Pulmonary artery endothelial cell (primary cell): ENCODE data around the gene PFKFB1. TPM values are rescaled to one million over a fixed set of nuclear protein-coding genes. Genes with fewer than 3 reads are reported as not detected.
"Not testable (repeated sequence)": the region's sequence is repeated elsewhere in the genome, so short reads cannot be mapped to it uniquely, and the experiment has no call there.

Experiments
- DNase-seq: peaks from one replicate; pipeline ENCODE4 v3.0.0-alpha.2; 2011; ENCODE audit warnings: low read depth, low spot score
- total RNA-seq: library from RNA; depleted of rRNA; stranded (reverse); fragments of >200 nt; gene quantifications from 2 replicates; pipeline ENCODE4 v1.2.3, GENCODE V29; 2014

The PFKFB1 gene
- total RNA-seq, 1 donor from 2014 or later = not detected

DNA sequence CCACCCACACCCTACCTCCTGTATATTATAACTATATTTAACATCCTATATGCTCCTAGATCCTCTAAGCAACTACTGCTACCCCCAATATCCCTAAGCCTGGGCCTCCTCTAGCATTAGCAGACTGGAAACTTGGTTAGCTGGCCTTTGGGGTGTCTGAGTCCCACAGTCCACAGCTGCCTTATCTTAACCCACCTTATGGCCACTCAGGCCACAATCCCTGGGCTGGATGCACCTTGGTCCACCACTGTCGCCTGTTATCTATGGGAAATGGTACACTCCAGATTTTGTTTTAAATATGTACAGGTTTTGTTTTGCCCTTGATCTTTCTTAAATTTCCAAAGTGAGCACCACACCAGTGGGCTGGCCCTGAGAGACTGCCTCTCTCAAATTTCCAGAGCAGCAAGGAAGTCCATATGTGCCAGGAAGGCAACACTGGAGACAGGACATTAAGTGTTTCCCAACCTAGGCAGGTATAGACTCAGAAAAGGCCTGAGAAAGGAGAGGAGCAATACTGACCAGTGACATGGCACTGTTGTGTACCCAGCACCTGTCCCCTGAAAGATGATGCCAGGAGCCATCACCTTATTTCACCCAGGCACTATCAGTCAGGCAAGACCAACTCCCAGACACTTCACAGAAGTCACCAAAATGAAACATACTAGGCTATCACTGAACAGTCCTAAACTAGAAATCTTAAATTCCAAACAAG lies 921 bp downstream of the PFKFB1 start:
- no peak for DNase-seq

DNA sequence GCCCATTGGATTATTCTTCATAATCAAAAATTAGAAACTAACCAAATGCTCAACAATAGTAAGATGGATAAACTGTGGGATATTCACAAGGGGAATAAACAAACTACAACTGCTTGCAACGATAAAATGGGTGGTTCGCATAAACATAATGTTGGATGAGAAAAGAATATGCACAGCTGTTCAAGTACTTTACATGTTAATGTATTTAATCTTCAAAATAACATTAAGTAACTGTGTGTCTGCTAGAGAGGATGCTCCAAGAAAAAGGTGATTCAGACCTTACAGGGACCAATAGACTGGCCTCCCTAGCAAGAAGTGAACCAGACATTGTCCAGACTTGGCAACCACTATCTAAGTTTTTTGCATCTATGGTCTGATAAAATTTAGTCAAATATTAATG lies 2.3 kb downstream of the PFKFB1 start:
- no peak for DNase-seq

DNA sequence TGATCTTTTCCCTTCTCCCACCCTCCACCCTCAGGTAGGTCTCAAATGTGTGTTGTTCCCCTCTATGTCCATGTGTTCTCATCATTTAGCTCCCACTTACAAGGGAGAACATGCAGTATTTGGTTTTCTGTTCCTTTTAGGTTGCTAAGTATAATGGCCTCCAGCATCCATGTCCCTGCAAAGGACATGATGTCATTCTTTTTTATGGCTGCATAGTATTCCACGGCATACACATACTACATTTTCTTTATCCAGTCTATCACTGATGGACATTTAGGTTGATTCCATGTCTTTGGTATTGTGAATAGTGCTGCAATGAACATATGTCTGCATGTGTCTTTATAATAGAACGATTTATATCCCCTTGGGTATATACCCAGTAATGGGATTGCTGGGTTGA lies 10.7 kb downstream of the PFKFB1 start:
- not testable (repeated sequence) for DNase-seq

DNA sequence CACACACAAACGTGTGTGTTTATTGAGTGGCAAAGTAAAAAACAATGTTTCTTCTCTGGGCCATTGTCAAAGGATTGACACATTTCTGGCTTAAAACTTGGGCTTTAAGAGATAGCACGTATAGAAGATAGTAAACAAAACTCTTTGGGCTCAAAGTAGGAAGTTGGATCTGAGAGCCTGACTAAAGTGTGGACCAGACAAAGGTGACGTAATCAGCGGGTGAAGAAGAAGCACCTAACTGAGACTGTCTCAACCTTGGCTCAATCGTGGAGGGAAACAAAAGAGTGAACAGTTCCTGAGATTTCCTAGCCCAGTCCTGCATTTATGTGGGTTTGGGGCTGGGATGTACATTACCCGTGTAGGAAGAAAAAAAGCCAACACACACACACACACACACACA lies 13.7 kb downstream of the PFKFB1 start:
- DNase-seq = no peak

DNA sequence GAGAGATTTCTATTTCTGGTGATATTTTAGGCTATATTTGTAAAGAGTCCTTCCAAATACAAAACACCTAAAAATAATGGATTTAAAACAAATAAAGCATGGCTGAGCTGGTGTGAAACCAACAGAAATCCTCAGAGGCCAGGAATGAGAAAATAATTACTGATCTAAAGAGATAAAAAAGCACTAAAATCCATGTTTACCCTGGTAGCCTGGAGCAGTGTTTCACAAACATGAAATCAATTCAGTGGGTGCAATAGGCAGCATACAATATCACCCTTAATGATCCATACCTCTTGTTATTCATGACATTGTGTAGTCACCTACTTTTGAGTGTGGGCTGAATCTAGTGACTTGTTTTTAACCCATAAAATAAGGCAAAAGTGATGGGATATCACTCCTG lies 14.6 kb downstream of the PFKFB1 start:
- no peak for DNase-seq

DNA sequence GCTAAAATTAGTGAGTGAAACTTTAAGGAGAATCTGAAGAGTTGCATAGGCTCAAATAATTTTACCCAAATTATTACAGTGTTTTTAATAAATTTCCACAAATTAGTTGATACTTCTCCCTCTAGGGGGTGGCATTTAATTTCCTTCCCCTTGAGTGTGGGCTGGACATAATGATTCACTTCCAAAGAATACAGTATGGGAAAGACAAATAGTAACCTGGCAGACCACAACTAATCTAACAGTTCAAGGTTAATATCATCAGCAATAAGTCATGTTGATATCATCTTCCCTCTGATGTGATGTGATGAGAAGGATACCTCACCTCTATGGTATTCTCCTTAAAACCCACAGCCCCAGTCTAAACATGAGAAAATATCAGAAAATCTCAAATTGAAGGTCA lies 15.5 kb downstream of the PFKFB1 start:
- DNase-seq = no peak

DNA sequence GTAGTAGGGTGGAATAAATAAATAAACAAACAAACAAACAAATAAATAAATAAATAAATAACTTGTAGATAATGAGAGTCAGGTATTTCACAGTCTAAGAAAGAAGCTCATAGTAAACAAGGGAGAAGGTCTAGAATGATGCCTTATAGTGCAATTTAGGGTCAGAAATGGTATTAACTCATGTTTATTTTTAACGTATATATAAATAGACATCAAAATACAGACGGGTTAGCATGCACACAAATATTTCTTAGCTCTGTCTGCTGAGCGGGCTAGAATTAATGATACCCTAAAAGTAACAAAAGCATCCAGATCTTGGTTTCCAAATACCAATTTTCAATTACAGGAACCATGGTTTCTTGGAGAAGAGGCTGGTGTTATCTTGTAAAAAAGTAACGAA lies 16.6 kb downstream of the PFKFB1 start:
- DNase-seq = no peak

DNA sequence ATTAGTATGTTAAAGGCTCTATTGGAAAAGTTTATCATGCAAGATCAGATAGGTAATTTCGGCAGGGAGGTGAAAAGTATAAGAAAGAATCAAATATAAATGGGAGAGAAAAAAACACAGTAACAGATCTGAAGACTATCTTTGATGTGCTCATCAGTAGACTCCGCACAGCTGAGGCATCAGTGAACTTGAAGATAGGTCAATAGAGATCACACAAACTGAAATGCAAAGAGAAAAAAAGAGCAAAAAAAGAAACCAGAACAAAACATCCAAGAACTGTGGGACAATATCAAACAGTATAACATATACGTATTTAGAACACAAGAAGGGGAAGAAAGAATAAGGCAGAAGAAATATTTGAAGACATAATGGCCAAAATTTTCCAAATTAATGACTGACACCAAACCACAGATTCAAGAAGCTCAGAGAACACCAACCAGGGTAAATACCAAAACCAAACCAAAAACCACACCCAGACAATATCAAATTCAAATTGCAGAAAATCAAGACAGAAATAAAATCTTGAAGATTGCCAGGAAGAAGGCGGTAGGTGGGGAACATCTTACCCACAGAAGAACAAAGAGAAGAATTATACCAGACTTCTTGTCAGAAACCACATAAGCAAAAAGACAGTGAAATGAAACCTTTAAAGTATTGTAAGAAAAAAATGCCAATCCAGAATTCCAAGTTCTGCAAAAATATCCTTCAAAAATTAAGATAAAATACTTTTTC lies 29.1 kb downstream of the PFKFB1 start:
- no peak for DNase-seq

DNA sequence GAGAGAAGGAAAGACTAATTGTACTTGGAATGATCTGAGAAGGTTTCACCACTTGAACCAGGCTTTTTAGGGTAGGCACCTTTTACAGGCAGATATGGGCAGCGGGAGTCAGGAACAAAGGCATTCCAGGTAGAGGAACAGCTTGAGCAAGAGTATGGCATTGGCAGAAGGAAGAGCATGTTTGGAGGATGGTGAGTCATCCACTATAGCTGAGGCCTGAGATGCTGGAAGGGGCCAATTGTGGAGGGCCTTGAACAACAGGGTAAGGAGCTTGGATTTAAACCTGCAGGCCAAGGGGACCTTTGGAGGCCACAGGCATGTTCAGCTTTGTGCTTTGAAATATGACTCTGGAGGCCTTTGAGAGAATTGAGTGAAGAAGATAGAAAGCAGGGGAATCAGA lies 32.2 kb downstream of the PFKFB1 start:
- no peak for DNase-seq

DNA sequence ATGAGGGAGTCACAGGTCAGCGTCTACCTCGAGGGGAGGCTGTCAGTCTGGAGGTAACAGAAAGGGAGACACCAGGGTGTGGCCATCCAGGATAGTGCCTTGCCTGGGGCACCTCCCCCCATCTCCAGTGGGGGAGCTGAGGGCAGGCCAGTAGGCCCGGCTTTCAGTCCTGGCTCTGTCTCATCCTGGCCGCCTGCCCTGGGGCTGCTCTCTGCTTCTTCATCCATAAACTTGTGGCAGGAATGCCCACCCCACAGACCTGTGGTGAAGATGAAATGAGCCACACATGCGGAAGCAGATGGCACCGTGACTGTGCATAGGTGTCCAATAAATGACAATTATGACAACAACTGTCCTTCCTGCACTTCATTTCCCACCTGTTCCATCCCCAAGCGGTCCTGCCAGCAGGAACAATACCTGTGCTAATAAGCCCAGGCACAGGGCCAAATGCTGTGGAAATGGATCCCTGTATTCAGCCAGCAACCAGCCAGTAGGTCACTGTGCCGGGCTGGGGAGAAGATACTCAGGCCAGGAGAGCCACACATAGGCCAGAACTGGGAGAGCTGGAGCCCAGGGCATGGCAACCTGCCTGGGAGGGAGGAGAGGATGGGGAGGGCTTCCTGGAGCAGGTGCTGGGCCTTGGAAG lies 43.1 kb downstream of the PFKFB1 start:
- DNase-seq = no peak

DNA sequence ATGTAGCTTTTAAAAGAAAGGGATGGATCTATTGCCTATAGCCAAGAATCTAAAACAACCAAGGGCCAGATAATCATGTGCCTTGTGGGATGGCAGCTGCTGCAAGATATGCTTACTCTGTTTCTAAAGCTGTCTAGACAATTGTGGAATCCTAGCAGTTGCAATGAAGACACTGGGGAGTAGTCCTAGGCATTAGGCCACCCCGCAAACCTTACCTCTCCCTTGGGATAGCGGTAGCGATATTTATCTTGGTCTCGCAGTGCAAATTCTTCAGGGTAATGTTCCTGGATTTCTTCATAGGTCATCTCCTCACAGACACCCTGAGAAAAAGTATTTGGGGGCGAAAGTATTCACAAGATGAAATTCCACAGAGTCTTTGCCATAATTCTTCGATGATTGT lies 48.8 kb downstream of the PFKFB1 start:
- DNase-seq = no peak

DNA sequence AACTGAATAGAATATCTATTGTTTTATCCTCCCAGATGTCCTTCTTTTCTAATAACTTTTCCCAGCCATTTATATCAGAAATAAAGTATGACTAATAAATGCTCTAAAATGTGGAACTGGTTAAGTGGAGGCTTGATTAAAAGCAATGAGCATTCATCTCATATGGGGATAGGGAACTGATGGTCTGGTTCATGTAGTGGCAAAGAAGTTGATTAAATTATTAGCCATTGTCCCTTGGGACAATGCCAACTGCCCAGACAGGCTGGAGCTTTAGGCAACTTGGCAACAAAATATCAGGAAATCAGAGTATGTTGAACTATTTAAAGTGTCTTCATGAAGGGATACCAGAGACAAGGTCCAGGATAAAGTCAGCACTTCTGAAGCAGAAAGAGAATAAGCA lies 49.2 kb downstream of the PFKFB1 start:
- no peak for DNase-seq

DNA sequence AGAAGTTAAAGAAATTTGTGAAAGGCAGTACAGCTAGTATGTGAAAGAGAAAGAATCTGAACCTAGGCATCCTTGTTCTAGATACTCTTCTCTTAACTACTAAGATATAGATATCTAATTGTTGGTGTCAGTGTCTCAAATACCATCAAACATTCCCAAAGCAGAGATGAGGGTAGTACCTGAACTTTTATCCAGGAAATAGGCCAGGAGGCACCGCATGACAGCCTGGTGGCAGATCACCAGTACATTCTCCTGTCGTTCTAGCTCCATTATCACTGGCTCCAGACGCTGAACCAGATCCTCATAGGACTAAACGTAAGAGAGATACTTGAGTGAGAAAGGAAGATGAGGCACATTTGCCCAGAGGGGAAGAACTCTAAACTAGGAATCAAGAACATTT lies 56.6 kb downstream of the PFKFB1 start:
- DNase-seq = no peak

DNA sequence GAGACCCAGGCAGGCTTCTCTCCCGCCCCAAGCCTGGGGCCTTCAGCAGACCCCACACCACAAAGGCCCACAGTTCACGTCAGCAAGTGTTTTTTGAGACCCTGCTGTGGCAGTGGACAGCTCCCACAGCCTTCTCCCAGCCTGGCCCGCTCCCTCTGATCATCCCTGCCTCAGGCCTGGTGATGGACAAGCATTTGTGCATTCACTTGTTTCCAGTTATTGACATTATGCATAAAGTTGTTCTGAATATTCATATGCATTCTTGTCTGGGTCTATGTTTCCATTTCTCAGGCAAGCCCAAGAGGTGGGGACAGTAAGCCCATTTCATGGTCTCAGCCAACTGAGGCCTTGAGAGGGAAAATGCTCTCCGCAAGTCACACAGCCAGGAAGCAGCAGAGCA lies 58.7 kb downstream of the PFKFB1 start:
- DNase-seq = no peak

DNA sequence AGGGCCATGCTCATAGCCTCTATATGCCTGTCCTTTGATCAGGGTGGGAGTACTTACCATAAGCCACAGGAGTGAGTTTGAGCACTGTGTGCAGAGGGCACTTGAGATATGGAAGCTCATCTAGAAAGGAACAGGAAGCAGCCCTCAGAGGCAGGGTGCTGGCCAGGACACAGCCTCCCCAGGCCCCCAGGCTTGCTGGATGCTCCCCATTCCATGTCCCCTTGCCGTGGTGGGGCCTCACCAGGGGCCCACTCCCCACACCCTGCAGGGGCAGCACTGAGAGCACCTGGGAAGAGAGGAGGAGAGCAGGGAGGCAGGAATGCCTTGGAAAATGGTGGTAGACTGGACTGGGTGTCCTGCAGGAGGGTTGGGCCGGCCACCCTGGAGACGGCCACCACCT lies 59.1 kb downstream of the PFKFB1 start:
- DNase-seq = no peak

DNA sequence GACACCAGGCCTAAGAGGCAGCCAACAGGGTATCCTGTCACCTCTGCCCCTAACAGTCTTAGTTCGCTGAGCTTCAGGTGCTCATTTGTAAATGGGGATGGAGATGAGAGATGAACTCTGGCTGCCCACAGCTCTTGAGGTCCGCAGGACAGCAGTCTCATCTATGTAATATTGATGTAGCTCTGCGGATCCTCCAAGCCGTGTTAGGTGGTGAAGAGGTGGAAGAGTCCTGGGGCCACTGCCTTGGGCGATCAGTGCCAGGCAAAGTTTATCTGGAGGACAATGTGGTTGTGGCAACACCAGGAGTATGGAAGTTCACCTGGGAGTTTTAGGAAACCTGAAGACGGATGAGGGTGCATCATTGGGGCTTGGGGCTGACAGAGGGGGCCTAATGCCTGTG lies 59.9 kb downstream of the PFKFB1 start:
- DNase-seq = no peak

DNA sequence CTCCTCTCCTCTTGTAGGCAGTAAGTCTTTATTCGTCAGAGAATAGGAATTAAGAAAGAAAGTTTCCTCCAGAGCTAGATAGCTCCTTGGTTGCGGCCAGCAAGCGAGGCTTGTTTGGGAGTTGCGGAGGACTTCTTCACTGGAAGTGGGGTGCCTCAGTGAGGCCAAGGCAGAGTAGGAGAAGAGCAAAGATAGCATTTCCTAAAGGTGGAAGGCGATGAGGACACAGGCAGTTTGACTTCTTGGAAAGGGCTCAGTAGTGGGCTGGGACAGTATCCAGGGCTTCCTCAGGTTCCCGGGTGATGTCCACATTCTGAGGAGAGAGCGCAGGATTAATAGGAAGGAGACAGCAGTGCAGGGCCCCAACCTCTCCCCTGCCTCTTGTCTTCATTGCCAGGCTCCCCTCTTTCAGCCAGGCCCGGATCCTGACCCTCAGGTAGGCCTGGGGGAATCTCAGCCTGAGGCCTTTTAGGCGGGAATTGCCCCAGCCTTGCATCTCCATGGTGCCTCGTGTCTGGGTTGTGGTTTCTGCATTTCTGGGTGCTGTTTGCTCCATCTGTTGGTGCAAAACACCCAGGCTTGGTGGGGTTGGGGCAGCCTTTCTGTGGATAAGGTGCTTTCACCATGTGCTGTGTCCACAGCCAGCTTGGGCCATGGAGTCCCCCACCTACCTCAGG lies 60.7 kb downstream of the PFKFB1 start:
- DNase-seq = no peak

DNA sequence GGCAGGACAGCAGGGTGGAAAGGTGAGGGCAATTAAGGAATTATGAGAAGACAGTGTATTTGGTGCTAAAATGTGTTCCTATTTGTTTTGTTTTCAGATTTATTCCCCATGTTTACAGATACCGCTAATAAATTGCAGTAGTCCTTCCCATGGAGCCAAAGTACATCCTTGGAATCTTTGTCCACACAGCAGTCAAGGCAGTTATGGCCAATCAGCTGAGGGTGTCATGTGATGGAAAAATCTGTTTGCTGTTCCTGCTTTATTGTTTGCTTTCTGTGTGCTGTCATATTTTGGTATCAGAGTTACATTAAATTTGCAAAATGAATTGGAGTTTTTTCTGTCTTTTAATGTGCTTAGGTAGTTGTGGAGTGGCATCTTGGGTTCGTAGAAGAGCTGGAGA lies 62.9 kb downstream of the PFKFB1 start:
- no peak for DNase-seq

DNA sequence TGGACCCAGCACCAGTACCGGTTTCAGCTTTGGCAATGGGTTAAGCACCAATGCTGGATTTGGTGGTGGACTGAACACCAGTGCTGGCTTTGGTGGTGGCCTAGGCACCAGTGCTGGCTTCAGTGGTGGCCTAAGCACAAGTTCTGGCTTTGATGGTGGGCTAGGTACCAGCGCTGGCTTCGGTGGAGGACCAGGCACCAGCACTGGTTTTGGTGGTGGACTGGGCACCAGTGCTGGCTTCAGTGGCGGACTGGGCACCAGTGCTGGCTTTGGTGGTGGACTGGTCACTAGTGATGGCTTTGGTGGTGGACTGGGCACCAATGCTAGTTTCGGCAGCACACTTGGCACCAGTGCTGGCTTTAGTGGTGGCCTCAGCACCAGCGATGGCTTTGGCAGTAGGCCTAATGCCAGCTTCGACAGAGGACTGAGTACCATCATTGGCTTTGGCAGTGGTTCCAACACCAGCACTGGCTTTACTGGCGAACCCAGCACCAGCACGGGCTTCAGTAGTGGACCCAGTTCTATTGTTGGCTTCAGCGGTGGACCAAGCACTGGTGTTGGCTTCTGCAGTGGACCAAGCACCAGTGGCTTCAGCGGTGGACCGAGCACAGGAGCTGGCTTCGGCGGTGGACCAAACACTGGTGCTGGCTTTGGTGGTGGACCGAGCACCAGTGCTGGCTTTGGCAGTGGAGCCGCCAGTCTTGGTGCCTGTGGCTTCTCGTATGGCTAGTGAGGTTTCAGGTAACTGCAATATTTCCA lies 63.5 kb downstream of the PFKFB1 start:
- no peak for DNase-seq

DNA sequence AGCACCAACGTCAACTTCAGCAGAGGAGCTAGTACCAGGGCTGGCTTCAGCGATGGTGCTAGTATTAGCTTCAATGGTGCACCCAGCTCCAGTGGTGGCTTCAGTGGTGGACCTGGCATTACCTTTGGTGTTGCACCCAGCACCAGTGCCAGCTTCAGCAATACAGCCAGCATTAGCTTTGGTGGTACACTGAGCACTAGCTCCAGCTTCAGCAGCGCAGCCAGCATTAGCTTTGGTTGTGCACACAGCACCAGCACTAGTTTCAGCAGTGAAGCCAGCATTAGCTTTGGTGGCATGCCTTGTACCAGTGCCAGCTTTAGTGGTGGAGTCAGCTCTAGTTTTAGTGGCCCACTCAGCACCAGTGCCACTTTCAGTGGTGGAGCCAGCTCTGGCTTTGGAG lies 65.1 kb downstream of the PFKFB1 start:
- DNase-seq = no peak

DNA sequence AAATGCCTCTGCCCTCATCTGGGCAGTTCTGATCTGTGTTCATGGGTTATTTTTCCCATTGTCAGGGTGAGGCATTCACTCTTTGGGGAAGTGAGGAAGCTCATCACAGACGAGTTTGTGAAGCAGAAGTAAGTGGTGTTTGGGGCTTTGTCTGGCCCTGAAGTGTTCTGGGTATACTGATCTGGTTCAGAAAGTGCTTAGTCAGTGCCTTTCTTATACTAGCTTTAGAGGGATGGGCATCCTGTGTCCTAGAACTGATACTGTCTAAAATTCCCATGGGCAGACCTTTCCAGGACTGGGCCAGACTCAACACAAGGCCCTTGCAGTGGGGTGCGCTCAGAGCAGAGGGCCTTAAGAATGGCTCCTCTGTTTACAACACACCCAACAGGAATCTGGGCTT lies 67.0 kb downstream of the PFKFB1 start:
- DNase-seq = no peak

DNA sequence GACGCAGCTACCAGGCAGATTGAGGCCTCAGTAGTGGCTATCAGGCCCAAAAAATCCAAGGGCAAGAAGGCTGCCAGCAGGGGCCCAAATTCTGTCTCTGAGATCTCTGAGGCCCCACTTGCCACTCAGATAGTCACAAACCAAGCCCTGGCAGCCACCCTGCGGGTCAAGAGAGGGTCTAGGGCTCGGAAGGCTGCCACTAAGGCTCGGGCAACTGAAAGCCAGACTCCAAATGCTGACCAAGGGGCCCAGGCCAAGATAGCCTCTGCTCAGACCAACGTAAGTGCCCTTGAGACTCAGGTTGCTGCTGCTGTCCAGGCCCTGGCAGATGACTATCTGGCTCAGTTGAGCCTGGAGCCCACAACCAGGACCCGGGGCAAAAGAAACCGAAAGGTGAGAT lies 70.6 kb downstream of the PFKFB1 start:
- DNase-seq = no peak
